GM18505 (cell line): ENCODE results near the gene TOR1B.
"Not testable (repeated sequence)": the region's sequence is repeated elsewhere in the genome, so short reads cannot be mapped to it uniquely, and the experiment has no call there.

Experiments
- ATAC-seq: cut with Tn5 transposase; IDR thresholded peaks from one replicate; pipeline ENCODE4 v1.9.1; 2021; ENCODE audit not compliant: unreplicated experiment
- POLR2A ChIP-seq: IDR thresholded peaks from 4 replicates; pipeline ENCODE4 v1.6.1; 2011; ENCODE audit warnings: borderline replicate concordance; ENCODE audit not compliant: insufficient read depth, insufficient read length; ENCODE audit errors: extremely low read depth

The TOR1B gene, protein sequence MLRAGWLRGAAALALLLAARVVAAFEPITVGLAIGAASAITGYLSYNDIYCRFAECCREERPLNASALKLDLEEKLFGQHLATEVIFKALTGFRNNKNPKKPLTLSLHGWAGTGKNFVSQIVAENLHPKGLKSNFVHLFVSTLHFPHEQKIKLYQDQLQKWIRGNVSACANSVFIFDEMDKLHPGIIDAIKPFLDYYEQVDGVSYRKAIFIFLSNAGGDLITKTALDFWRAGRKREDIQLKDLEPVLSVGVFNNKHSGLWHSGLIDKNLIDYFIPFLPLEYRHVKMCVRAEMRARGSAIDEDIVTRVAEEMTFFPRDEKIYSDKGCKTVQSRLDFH

DNA sequence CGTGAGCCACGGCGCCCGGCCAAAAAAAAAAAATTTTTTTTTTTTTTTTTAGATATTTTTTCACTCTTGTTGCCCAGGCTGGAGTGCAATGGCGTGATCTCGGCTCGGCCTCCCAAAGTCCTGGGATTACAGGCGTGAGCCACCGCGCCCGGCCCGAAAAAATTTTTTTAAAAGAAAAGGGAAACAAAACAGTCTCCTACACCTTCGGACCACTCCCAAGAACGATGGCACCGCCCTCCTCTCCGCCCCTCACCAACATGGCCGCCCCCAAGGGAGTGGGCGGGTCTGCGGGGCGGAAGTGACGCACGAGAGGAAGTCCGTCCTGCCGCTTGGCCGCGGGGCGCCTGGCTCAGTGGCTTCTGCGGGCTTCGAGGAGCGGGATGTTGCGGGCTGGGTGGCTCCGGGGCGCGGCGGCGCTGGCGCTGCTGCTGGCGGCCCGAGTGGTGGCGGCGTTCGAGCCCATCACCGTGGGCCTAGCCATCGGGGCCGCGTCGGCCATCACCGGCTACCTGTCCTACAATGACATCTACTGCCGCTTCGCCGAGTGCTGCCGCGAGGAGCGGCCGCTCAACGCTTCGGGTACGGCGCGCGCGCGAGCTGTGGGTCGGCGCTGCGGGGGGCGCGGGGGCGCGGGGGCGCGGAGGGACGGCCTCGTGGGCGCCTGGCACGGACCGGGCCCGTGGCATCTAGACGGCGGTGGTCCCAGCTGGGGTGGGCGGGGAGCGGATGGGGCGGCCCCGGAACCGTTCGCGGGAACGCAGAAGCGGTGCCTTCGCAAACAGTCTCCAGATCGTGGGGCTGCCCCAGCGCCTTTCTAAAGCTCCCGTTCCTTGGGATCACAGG is at the start of gene TOR1B:
TSS of gene TOR1B (plus strand) at position 352 of the 843 bp plus-strand sequence. CDS start at position 381, 29 bp downstream.
- peak; percentile 80 for TF ChIP-seq POLR2A
- peak; percentile 82 for ATAC-seq

DNA sequence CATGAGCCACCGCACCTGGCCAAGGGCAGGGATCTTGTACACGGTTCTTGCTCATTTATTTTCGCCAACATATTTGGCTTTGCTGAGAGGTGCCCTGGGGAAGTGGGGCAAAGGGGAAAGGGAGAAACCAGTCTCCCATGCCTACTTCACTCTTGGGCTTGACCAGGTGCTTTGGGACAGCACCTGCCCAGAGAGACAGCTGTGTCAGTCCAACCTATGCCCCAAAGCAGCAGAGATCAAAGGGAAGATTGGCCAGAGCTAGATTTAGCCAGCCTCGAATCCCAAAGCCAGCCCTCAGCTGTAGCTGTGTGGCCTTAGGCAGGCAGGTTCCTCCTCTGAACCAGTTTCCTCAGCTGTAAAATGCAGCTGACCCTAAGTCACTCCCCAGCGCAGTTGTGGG is 47.8 kb upstream of the TOR1B start:
- TF ChIP-seq POLR2A: no peak
- no peak for ATAC-seq

DNA sequence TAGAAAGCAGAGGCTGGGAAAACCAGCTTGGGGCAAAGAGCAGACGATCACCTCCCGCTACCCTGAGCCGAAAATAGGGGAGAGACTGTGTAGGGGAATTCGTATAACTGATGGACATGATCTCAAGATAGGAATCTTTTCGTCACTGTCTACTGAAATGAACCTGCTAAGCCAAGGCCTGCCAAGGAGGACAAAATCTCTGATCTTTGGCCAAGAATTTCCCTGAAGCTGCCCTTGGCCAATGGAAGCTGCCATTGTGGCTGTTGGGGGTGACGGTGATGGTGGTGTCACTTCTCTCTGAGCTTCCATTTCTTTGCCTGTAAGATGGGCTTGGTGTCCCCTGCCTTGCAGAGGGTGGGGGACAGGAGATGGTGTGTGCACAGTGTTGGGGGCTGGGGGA is 46.8 kb upstream of the TOR1B start:
- no peak for TF ChIP-seq POLR2A
- no peak for ATAC-seq

DNA sequence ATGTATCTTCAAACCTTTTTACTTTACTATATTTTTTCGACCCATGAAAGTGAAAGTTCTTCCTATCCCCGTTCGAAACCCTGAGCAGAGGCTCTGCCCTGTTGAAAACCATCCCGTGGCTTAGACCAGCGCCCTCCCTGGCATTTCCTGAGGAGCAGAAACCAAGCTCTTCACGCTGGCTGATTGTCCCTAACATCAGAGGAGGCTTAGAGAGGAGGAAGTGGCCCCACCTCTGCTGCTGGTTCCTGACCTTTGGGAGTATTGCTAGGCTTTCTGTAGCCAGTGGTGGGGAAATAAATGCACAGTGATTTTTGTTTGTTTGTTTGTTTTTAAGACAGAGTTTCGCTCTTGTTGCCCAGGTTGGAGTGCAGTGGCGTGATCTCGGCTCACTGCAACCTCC is 45.9 kb upstream of the TOR1B start:
- no peak for TF ChIP-seq POLR2A
- ATAC-seq: no peak

DNA sequence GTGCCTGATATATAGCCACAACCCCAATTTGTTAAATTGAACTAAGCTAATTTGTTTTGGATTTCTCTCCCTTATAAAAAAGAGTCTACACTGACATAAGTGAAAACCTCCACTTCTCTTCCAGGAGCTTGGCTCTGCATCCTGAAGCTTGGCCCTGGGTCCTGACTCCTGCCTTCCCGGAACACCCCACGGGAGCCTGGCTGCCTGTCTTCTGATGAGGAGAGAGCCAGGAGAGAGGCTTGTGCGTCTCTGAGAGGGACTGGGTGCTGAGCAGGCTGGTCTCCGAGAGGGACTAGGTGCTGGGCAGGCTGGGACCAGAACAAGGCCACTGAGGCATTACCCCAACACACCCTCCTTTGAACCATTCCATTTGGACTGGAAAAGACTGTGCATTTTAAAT is 43.7 kb upstream of the TOR1B start:
- no peak for TF ChIP-seq POLR2A
- no peak for ATAC-seq

DNA sequence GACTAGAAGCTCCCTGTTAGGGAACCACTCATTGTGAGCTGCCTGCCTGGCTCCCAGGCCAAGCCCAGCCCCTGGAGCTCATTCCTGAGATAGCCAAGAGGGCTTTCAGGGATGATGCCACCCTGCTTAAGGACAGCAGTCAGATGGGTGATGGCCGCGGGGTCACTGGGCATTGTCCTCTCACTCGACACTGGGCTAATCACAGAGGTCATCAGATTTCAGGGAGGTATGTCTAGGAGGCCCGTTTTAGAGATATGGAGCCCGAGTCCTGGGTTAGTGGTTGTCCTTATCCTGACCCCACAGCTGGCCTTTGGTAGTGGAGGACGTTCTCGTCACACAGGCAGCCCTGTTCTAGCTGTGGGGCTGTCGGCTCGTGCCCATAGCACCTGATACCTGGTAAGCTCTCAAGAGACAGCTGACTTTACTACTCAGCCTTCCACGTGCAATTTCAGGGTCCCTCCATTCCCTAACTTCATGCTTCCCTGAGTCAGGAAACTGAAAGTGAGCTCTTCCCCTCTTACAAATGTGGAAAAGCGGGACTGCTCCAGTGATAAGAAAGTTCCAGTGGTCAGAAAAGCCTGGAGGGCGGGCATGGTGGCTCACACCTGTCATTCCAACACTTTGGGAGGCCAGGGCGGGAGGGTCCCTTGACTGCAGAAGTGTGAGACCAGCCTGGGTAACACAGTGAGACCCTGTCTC is 43.0 kb upstream of the TOR1B start:
- no peak for TF ChIP-seq POLR2A
- no peak for ATAC-seq

DNA sequence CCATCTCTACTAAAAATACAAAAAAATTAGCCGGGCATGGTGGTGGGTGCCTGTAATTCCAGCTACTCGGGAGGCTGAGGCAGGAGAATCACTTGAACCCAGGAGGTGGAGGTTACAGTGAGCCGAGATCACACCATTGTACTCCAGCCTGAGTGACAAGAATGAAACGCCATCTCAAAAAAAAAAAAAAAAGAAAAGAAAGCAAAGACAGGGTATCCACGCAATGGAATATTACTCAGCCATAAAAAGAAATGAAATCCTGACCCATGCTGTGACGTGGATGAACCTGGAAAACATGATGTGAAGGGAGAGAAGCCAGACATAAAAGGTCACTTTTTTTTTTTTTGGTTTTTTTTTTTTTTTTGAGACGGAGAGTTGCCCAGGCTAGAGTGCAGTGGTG is 42.2 kb upstream of the TOR1B start:
- ATAC-seq: not testable (repeated sequence)

DNA sequence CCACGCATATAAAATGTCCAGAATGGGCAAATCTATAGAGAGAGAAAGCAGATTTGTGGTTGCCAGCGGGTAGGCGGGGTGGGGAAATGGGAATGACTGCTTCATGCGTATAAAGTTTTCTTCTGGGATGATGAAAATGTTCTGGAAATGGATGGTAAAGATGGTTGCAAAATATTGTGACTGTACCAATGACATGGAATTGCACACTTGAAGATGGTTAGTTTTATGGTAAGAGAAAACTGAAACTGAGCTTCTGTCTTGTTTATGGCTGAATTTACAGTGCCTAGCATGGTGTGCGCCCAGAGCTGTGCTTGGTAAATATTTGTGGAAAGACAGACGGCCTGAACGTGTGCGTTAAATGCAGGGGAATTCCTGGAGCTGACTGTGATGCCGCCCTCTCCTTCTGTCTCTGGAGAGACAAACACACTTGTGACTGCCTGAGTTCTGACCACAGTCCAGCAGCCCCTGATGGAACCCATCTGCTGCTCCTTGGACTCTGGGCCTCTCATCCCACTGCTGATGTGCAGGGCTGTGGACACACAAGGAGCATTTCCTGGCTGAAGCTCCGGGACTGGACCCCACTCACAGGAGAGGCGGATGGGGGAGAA is 41.6 kb upstream of the TOR1B start:
- ATAC-seq: no peak
- no peak for TF ChIP-seq POLR2A

DNA sequence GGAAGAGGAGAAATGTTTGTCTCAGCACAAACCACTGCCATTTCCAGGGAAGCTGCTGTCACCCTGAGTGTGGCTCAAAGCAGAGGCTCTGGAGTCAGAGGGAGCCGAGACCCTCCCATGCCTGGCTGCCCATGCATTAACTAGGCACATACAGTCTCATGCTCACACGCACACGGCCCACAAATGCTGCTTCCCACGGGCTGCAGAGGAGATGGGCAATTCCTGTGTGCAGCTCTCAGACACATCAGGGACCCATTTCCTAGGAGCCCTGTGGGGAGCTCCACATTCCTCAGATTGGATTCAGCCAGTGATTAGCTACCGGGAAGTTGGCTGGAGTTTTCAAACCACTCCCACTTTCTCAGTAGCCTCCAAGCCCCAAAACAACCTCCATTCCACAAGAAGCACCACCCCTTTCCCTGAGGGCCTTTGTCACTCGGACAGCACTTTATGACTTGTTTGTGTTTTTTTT is 41.0 kb upstream of the TOR1B start:
- ATAC-seq: no peak
- TF ChIP-seq POLR2A: no peak

DNA sequence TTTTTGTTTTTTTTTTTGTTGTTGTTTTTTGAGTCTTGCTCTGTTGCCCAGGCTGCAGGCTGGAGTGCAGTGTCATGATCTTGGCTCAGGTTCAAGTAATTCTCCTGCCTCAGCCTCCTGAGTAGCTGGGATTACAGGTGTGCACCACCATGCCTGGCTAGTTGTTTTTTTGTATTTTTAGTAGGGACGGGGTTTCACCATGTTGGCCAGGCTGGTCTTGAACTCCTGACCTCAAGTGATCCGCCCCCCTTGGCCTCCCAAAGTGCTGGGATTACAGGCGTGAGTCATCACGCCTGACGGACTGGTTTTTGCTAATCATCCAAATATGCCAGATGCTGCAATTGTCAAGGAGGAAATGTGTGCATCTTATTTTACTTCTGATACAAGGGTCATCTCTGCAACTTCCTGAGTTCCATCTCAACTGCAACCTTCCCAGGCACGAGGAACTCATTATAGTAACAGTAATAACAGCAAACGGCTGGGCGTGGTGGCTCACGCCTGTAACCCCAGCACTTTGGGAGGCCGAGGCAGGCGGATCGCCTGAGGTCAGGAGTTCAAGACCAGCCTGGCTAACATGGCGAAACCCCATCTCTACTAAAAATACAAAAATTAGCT is 40.5 kb upstream of the TOR1B start:
- not testable (repeated sequence) for ATAC-seq

DNA sequence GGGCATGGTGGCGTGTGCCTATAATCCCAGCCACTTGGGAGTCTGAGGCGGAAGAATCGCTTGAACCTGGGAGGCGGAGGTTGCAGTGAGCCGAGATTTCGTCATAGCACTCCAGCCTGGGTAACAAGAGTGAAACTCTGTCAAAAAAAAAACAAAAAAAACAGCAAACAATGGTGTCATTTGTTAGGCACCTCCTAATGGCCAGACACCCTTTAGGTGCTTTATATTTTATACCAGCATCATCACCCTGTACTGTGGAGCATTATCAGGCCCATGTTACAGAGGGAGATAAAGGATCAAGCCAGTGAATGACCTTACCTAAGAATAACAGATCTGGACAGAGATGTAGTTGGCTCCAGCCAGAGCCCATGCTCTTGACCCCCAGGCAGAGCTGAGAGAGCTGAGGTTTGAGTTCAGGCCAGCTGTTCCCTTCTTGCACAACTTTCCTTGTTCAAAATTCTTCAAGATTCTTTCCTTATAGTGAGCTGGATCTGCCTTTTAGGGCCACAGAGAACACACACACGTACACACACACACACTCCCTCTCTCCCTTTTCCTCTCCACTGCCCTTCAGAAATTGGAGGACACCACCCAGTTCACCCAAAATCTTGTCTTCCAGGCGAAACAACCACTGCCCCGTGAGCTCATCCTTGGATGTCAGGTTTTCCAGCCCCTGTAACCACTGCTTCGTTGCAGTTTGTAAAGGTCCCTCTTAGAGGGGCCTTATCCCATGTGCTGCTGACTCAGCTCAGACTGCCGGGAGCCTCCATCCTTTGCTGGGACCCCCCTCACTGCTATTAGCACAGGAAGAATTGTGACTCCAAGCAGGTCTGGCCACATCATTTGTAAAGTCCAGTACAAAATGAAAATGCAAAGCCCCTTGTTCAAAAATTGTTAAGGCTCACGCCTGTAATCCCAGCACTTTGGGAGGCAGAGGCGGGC is 39.7 kb upstream of the TOR1B start:
- ATAC-seq: no peak
- no peak for TF ChIP-seq POLR2A

DNA sequence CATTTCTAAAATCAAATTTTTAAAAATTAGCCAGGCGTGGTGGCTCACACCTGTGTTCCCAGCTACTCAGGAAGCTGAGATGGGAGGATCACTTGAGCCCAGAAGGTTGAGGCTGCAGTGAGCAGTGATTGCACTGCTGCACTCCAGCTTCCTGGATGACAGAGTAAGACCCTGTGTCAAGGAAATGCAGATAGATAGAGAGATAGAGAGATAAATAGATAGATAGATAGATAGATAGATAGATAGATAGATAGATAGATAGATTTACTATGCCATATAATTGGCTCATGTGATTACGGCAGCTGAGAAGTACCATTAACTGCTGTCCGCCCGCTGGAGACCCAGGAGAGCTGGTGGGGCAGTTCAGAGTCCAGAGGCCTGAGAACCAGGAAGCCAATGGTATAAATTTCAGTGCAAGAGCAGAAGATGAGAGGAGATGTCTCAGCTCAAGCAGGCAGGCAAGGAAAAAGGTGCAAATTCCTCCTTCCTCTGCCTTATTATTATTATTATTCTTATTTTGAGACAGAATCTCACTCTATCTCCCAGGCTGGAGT is 37.1 kb upstream of the TOR1B start:
- no peak for ATAC-seq
- TF ChIP-seq POLR2A: no peak
